Esophagus muscularis mucosa (tissue), 4 donors: Measurements from ENCODE around the gene KCNMB1. TPM values are rescaled to one million over a fixed set of nuclear protein-coding genes. Genes with fewer than 3 reads are reported as not detected.

Experiments used
- DNase-seq: peaks from one replicate; pipeline ENCODE4 v3.0.0-alpha.2; 2017; ENCODE audit errors: extremely low spot score
- H3K27ac ChIP-seq, 4 donors: fragments of 200-600 bp; sonication (generic); replicated peaks in 1 of 4; 1 replicate in 3 of 4; 2 replicates in 1 of 4; pipeline ENCODE4 v1.5.1; 2016 to 2019; ENCODE audit warnings: mild to moderate bottlenecking in 1 of 4
- H3K27me3 ChIP-seq, 4 donors: fragments of 200-600 bp; sonication (generic); one replicate each; pipeline versions ENCODE4 v1.5.1 to v1.6.0; 2016 to 2019
- H3K36me3 ChIP-seq, 4 donors: fragments of 200-600 bp; sonication (generic); one replicate each; pipeline ENCODE4 v1.5.1; 2016 to 2019
- H3K4me1 ChIP-seq, 4 donors: fragments of 200-600 bp; sonication (generic); one replicate each; pipeline ENCODE4 v1.5.1; 2016 to 2019
- H3K4me3 ChIP-seq, 4 donors: fragments of 200-600 bp; sonication (generic); 1 replicate in 2 of 4; 2 replicates in 2 of 4; pipeline ENCODE4 v1.5.1; 2016 to 2019; ENCODE audit warnings: mild to moderate bottlenecking in 4 of 4, moderate library complexity in 1 of 4
- H3K9me3 ChIP-seq, 4 donors: fragments of 200-600 bp; sonication (generic); 1 replicate in 3 of 4; 2 replicates in 1 of 4; pipeline ENCODE4 v1.5.1; 2016 to 2019
- CTCF ChIP-seq, 3 experiments: fragments of 200-600 bp in 2 of 3; fragments of 450-650 bp in 1 of 3; sonication (generic) in 2 of 3; IDR thresholded peaks; one replicate each; pipeline ENCODE4 v1.5.1; 2017 to 2019; ENCODE audit warnings: antibody characterized with exemption in 3 of 3, mild to moderate bottlenecking in 2 of 3, moderate library complexity in 1 of 3
- EP300 ChIP-seq: sonication (generic); formaldehyde crosslinking; IDR thresholded peaks from one replicate; pipeline ENCODE4 v1.6.1; 2017; ENCODE audit warnings: antibody characterized with exemption
- POLR2A ChIP-seq: fragments of 450-650 bp; IDR thresholded peaks from one replicate; pipeline ENCODE4 v1.6.1; 2017; ENCODE audit warnings: antibody characterized with exemption, moderate library complexity, mild to moderate bottlenecking, low read depth
- POLR2AphosphoS5 ChIP-seq, 2 donors: sonication (generic); formaldehyde crosslinking; IDR thresholded peaks; one replicate each; pipeline ENCODE4 v1.6.1; 2017; ENCODE audit warnings: antibody characterized with exemption in 2 of 2
- WGBS: methylation state at CpG from one replicate; pipeline ENCODE4 v1.1.5; 2018; 5-methylcytosine and 5-hydroxymethylcytosine counted together
- intact Hi-C: fragments of 100-400 bp; cut with DNase I; formaldehyde crosslinking; loops from one replicate; pipeline ENCODE4 v1.15.1; 2023
- total RNA-seq, 4 donors: library from RNA; depleted of rRNA; stranded (reverse); fragments of >200 nt; gene quantifications; one replicate each; pipeline versions ENCODE4 v1.1.0 to v1.2.1, GENCODE V29; 2016

The KCNMB1 gene
- total RNA-seq, 4 donors from 2014 or later, result 45.6 to 83.0 (median 78.8) TPM

- TF ChIP-seq POLR2A (no peak), EP300 (no peak), POLR2AphosphoS5 (IDR thresholded peaks at IDR 0.05) (no peak), CTCF (IDR thresholded peaks at IDR 0.05) (no peak)
- no peak for DNase-seq
- Histone ChIP-seq H3K36me3 (no peaks in the 10 kb centered on the region), H3K4me3 (no peak overlapping the region), H3K9me3 (no peaks in the 10 kb centered on the region), H3K4me1 (peaks cover 6 to 22% (median 17%) of the 10 kb centered on the region in 4 donors), H3K27ac (no peak overlapping the region), H3K27me3 (no peaks in the 10 kb centered on the region)
- intact Hi-C loops, result loop anchor here (10.0 kb wide), 1 partner anchor 240 kb away; no protein-coding TSS in a partner anchor
- 77% methylated on average over 5 of the region's 5 CpGs for WGBS
These were observed 54.5 kb downstream of the KCNMB1 start for GRCh38 chr5:170334626-170335025.

GRCh38 chr5:170333161-170333910 lies 55.8 kb downstream of the KCNMB1 start:
- Histone ChIP-seq H3K27ac (peak overlapping the region in 2 of 4 donors; percentile 7 to 22), H3K27me3 (no peaks in the 10 kb centered on the region), H3K4me3 (no peak overlapping the region), H3K4me1 (peaks cover 6 to 22% (median 17%) of the 10 kb centered on the region in 4 donors), H3K36me3 (no peaks in the 10 kb centered on the region), H3K9me3 (no peaks in the 10 kb centered on the region)
- WGBS, result 71% methylated on average over 11 of the region's 11 CpGs
- DNase-seq, result no peak
- TF ChIP-seq POLR2AphosphoS5 (IDR thresholded peaks at IDR 0.05), result no peak
- TF ChIP-seq EP300, result no peak
- no peak for TF ChIP-seq CTCF (IDR thresholded peaks at IDR 0.05)
- no peak for TF ChIP-seq POLR2A
- intact Hi-C loops, result loop anchor here (10.0 kb wide), 1 partner anchor 239 kb away; no protein-coding TSS in a partner anchor

DNA sequence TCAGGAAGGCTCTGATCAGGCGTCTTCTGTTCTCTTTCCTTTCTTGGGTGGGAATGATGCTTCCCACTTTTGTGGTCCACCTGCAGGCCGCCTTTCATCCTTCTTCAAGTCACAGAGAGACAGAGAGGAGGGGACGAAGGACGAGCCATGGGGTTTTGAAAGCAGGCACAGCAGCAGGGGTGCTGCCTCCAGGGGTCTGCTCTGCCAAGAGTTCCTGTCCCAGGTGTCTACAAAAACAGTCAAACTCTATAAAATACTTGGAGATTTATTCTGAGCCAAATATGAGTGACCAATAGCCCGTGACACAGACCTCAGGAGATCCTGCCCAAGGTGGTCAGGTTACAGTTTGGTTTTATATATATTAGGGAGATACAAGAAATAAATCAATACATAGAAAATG lies 57.1 kb downstream of the KCNMB1 start:
- no peak for TF ChIP-seq EP300
- no peak for TF ChIP-seq CTCF (IDR thresholded peaks at IDR 0.05)
- no peak for TF ChIP-seq POLR2A
- TF ChIP-seq POLR2AphosphoS5 (IDR thresholded peaks at IDR 0.05), result no peak
- H3K4me3 ChIP-seq, result no peak overlapping the region
- H3K27ac ChIP-seq, result peak overlapping the region in 3 of 4 donors; percentile 52 to 57 (median 57)
- WGBS, result 94% methylated on average over 5 of the region's 5 CpGs
- H3K27me3 ChIP-seq, result no peaks in the 10 kb centered on the region
- H3K4me1 ChIP-seq, result peaks cover 6 to 22% (median 17%) of the 10 kb centered on the region in 4 donors
- no peaks in the 10 kb centered on the region for H3K36me3 ChIP-seq
- H3K9me3 ChIP-seq, result no peaks in the 10 kb centered on the region
- no peak for DNase-seq
- intact Hi-C loops, result loop anchor here (10.0 kb wide), 1 partner anchor 237 kb away; no protein-coding TSS in a partner anchor

GRCh38 chr5:170330568-170331054 lies 58.6 kb downstream of the KCNMB1 start:
- Histone ChIP-seq H3K36me3 (no peaks in the 10 kb centered on the region), H3K27ac (peak overlapping the region in 3 of 4 donors; percentile 29 to 68 (median 49)), H3K4me3 (peak overlapping the region in 1 of 4 donors; percentile 17), H3K4me1 (peaks cover 6 to 22% (median 17%) of the 10 kb centered on the region in 4 donors), H3K9me3 (no peaks in the 10 kb centered on the region), H3K27me3 (no peaks in the 10 kb centered on the region)
- 85% methylated on average over 11 of the region's 11 CpGs for WGBS
- TF ChIP-seq POLR2A (no peak), EP300 (no peak), POLR2AphosphoS5 (IDR thresholded peaks at IDR 0.05) (no peak), CTCF (IDR thresholded peaks at IDR 0.05) (no peak)
- intact Hi-C loops, result loop anchor here (10.0 kb wide), 1 partner anchor 236 kb away; no protein-coding TSS in a partner anchor
- no peak for DNase-seq
